Measurements from ENCODE around the gene ZBTB21. TPM values are rescaled to one million over a fixed set of nuclear protein-coding genes. Genes with fewer than 3 reads are reported as not detected.

The ZBTB21 gene
- total and polyA plus RNA-seq, 9 of the 15 experiments (the other 6 are each of a cell fraction or from before 2014, with no cell fraction given), result 2.2 to 15.2 (median 8.7) TPM

DNA sequence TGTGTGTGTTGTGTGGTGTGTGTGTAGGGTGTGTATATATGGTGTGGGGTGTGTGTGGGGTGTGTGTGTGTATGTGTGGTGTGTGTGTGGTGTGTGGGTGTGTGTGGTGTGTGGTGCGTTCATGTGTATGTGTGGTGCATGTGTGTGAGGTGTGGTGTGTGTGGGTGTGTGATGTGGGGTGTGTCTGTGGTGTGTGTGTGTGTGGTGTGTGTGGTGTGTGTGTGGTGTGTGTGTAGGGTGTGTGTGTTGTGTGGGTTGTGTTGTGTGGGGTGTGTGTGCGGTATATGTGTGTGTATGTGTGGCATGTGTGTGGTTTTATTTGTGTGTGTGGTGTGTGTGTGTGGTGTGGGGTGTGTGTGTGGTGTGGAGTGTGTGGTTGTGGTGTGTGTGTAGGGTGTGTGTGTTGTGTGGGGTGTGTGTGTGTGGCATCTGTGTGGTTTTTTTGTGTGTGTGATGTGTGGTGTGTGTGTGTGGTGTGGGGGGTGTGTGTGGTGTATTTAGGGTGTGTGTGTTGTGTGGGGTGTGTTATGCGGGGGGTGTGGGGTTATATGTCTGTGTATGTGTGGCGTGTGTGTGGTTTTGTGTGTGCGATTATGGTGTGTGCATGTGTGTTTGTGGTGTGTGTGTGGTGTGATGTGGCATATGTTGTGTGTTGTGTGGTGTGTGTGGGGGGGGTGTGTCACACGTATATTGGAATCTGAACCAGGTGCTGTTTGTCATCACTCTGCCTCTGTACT lies 17.1 kb upstream of the ZBTB21 start (continued):
- peak; percentile 41; the same call in 1 of the 2 replicates for TF ChIP-seq ADNP (tag; IDR thresholded peaks at IDR 0.05)
- no peak for TF ChIP-seq HNRNPK (IDR thresholded peaks at IDR 0.05; ENCODE audit: low read depth, low read length, poor library complexity, severe bottlenecking)
- peak; percentile 11; the same call in 1 of the 2 replicates for TF ChIP-seq OTX1 (CRISPR knock-in tag; IDR thresholded peaks at IDR 0.05)
- TF ChIP-seq KDM2B (CRISPR knock-in tag; IDR thresholded peaks at IDR 0.05), result no peak
- TF ChIP-seq MCM2 (IDR thresholded peaks at IDR 0.05; ENCODE audit: low read depth), result no peak
- TF ChIP-seq NCOR1 (IDR thresholded peaks at IDR 0.05), result no peak
- TF ChIP-seq, protein P1, sequence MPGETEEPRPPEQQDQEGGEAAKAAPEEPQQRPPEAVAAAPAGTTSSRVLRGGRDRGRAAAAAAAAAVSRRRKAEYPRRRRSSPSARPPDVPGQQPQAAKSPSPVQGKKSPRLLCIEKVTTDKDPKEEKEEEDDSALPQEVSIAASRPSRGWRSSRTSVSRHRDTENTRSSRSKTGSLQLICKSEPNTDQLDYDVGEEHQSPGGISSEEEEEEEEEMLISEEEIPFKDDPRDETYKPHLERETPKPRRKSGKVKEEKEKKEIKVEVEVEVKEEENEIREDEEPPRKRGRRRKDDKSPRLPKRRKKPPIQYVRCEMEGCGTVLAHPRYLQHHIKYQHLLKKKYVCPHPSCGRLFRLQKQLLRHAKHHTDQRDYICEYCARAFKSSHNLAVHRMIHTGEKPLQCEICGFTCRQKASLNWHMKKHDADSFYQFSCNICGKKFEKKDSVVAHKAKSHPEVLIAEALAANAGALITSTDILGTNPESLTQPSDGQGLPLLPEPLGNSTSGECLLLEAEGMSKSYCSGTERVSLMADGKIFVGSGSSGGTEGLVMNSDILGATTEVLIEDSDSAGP (CRISPR knock-in tag; IDR thresholded peaks at IDR 0.05), result no peak
- TF ChIP-seq CBFA2T3 (IDR thresholded peaks at IDR 0.05), result no peak
- no peak for TF ChIP-seq NONO (IDR thresholded peaks at IDR 0.05; ENCODE audit: low read depth in 2 of 2, low read length in 1 of 2)
- TF ChIP-seq TAF1 (IDR thresholded peaks at IDR 0.05; ENCODE audit: control insufficient read depth, extremely low read depth, insufficient read depth, low read length, severe bottlenecking), result no peak
- TF ChIP-seq COPS2 (conservative IDR thresholded peaks at IDR 0.05), result no peak
- TF ChIP-seq, protein P2, sequence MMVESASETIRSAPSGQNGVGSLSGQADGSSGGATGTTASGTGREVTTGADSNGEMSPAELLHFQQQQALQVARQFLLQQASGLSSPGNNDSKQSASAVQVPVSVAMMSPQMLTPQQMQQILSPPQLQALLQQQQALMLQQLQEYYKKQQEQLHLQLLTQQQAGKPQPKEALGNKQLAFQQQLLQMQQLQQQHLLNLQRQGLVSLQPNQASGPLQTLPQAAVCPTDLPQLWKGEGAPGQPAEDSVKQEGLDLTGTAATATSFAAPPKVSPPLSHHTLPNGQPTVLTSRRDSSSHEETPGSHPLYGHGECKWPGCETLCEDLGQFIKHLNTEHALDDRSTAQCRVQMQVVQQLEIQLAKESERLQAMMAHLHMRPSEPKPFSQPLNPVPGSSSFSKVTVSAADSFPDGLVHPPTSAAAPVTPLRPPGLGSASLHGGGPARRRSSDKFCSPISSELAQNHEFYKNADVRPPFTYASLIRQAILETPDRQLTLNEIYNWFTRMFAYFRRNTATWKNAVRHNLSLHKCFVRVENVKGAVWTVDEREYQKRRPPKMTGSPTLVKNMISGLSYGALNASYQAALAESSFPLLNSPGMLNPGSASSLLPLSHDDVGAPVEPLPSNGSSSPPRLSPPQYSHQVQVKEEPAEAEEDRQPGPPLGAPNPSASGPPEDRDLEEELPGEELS (CRISPR knock-in tag; IDR thresholded peaks at IDR 0.05; ENCODE audit: borderline replicate concordance), result no peak
- TF ChIP-seq ZNF224 (CRISPR knock-in tag; IDR thresholded peaks at IDR 0.05), result no peak
- no peak for TF ChIP-seq SREBF2 (CRISPR knock-in tag; IDR thresholded peaks at IDR 0.05)
- TF ChIP-seq SAFB (IDR thresholded peaks at IDR 0.05; ENCODE audit: borderline replicate concordance, low read depth, low read length), result no peak
- no peak for TF ChIP-seq EP400 (IDR thresholded peaks at IDR 0.05)

Measured in K562 (cell line).